Keratinocyte (primary cell): ENCODE data around the gene CTDSPL. TPM values are rescaled to one million over a fixed set of nuclear protein-coding genes. Genes with fewer than 3 reads are reported as not detected.

ENCODE experiments used
- DNase-seq: peaks from one replicate; pipeline ENCODE4 v3.0.0-alpha.2; 2011; ENCODE audit warnings: low read depth, missing footprints, low spot score
- FAIRE-seq: peaks from 2 replicates; lab custom pipeline; 2011; peaks lifted over from hg19 to GRCh38; lab: Jason Lieb, UNC
- H2AFZ ChIP-seq: 2 replicates; pipeline ENCODE4 v1.6.0; 2012; ENCODE audit warnings: low read length, control low read depth, inconsistent platforms; ENCODE audit not compliant: control insufficient read depth
- H3K27ac ChIP-seq: 2 replicates; pipeline ENCODE4 v1.5.1; 2011; ENCODE audit warnings: low read length; ENCODE audit not compliant: control insufficient read depth, insufficient read depth
- H3K27me3 ChIP-seq: 3 replicates; pipeline ENCODE4 v1.6.0; 2011; ENCODE audit warnings: low read length; ENCODE audit not compliant: control insufficient read depth, insufficient read depth; ENCODE audit errors: extremely low read depth
- H3K36me3 ChIP-seq, 2 experiments: 2 replicates in 1 of 2; 3 replicates in 1 of 2; pipeline ENCODE4 v1.5.1; 2011; ENCODE audit warnings: low read length in 2 of 2, mild to moderate bottlenecking in 1 of 2; ENCODE audit not compliant: control insufficient read depth in 2 of 2, insufficient read depth in 2 of 2; ENCODE audit errors: extremely low read depth in 1 of 2
- H3K4me1 ChIP-seq: 3 replicates; pipeline ENCODE4 v1.5.1; 2011; ENCODE audit warnings: low read length; ENCODE audit not compliant: control insufficient read depth, insufficient read depth; ENCODE audit errors: extremely low read depth
- H3K4me2 ChIP-seq: 3 replicates; pipeline ENCODE4 v1.6.0; 2011; ENCODE audit warnings: low read depth, low read length; ENCODE audit not compliant: control insufficient read depth, insufficient read depth; ENCODE audit errors: extremely low read depth
- H3K4me3 ChIP-seq, 3 experiments: fragments of 200-600 bp in 1 of 3; sonication (generic) in 1 of 3; 2 replicates in 2 of 3; 3 replicates in 1 of 3; pipeline ENCODE4 v1.5.1; 2011 to 2016; ENCODE audit warnings: low read length in 3 of 3, mild to moderate bottlenecking in 3 of 3, control low read depth in 2 of 3, inconsistent platforms in 1 of 3, low read depth in 1 of 3, mixed read lengths in 1 of 3, mixed run types in 1 of 3, moderate library complexity in 1 of 3; ENCODE audit not compliant: control insufficient read depth in 2 of 3, insufficient read depth in 2 of 3; ENCODE audit errors: extremely low read depth in 1 of 3
- H3K79me2 ChIP-seq: 2 replicates; pipeline ENCODE4 v1.6.0; 2012; ENCODE audit warnings: low read length; ENCODE audit not compliant: control insufficient read depth, insufficient read depth
- H3K9ac ChIP-seq: 3 replicates; pipeline ENCODE4 v1.6.0; 2011; ENCODE audit warnings: low read length; ENCODE audit not compliant: control insufficient read depth, insufficient read depth; ENCODE audit errors: extremely low read depth
- H3K9me1 ChIP-seq: 3 replicates; pipeline ENCODE4 v1.6.0; 2011; ENCODE audit warnings: low read length; ENCODE audit not compliant: control insufficient read depth, insufficient read depth; ENCODE audit errors: extremely low read depth
- H3K9me3 ChIP-seq: 2 replicates; pipeline ENCODE4 v1.5.1; 2012; ENCODE audit warnings: low read depth, low read length; ENCODE audit not compliant: control insufficient read depth
- H4K20me1 ChIP-seq: 3 replicates; pipeline ENCODE4 v1.6.0; 2011; ENCODE audit warnings: low read length; ENCODE audit not compliant: control insufficient read depth, insufficient read depth; ENCODE audit errors: extremely low read depth
- CTCF ChIP-seq, 3 experiments: IDR thresholded peaks in 1 of 3; conservative IDR thresholded peaks in 1 of 3; optimal IDR thresholded peaks in 1 of 3; 2 replicates in 2 of 3; 3 replicates in 1 of 3; pipeline versions ENCODE3 to v1.5.1; 2011; ENCODE audit warnings: low read length in 3 of 3, mild to moderate bottlenecking in 3 of 3, moderate library complexity in 2 of 3, control low read depth in 1 of 3, inconsistent platforms in 1 of 3; ENCODE audit not compliant: insufficient read depth in 2 of 3; ENCODE audit errors: extremely low read depth in 1 of 3
- EZH2 ChIP-seq: IDR thresholded peaks from one replicate; pipeline ENCODE4 v1.6.1; 2012; ENCODE audit warnings: inconsistent platforms, mild to moderate bottlenecking, low read length, moderate library complexity
- dilution Hi-C: fragments of 300-500 bp; cut with MboI; formaldehyde crosslinking; loops from one replicate; pipeline ENCODE4 v1.7.0; 2020; ENCODE audit warnings: low sequenced_read_pairs; ENCODE audit not compliant: extremely low pct_ligation_motif_present
- polyA plus RNA-seq, 5 experiments: library from polyadenylated mRNA; depleted of rRNA in 3 of 5; stranded (reverse) in 3 of 5; stranded (forward) in 1 of 5; unstranded in 1 of 5; fragments of >200 nt; gene quantifications; 1 replicate in 1 of 5; 2 replicates in 3 of 5; 3 replicates in 1 of 5; pipeline versions ENCODE4 v1.2.1 to v1.2.3, GENCODE V29; 2011 to 2012; ENCODE audit warnings: missing spikeins in 2 of 5, low read depth in 1 of 5, low replicate concordance in 1 of 5

The CTDSPL gene
- polyA plus RNA-seq, 1 donor (not counting 4 experiments of a cell fraction or from before 2014, with no cell fraction given), result 83.2 TPM

DNA sequence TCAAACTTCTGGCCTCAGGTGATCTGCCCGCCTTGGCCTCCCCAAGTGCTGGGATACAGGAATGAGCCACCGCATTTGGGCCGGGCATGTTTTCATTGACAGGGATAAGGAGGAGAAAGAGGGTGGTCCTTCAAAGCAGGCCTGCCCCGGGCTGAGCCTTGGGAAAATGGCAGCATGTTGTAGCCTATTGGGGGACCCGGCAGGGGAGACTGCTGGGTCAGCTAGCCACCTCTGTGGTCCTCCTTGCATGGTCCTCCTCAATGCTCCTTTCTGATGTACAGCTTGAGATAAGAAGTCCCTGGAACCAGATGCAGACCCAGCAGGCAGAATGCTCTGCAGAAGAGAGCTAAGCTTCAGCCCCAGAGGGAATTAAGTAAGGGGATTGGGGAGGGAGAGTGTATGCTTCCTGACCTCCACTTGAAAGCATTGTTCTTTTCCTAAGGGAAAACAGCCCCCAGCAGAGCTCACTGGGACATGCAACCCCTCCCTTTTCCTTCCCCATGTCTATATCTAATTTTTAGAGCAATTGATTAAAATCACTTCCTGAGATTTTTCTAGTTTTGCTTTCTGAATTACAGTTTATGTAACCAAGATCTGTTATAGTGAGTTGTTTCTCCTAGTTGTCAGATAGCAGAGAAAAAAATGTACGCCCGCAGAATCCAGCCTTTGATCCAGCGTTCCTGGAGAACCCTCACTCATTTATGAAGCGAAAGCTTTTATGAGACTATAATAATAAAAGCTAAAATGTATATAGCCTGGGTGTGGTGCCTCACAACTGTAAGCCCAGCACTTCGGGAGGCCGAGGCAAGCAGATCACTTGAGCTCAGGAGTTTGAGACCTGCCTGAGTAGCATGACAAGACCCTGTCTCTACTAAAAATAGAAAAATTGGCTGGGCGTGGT lies 80.2 kb downstream of the CTDSPL start:
- dilution Hi-C loops, result no loop called here
- Histone ChIP-seq H3K9ac (peak overlapping the region; percentile 11), H3K4me2 (peak overlapping the region; percentile 62), H3K79me2 (peaks cover 57% of the 10 kb centered on the region), H3K9me3 (no peaks in the 10 kb centered on the region), H3K27ac (peak overlapping the region; percentile 27), H2AFZ (no peak overlapping the region), H3K36me3 (peaks cover 1 to 2% of the 10 kb centered on the region in 2 experiments), H3K4me1 (peaks cover 65% of the 10 kb centered on the region), H3K4me3 (no peak overlapping the region), H4K20me1 (no peaks in the 10 kb centered on the region), H3K27me3 (no peaks in the 10 kb centered on the region), H3K9me1 (no peaks in the 10 kb centered on the region)
- no peak for TF ChIP-seq CTCF (optimal IDR thresholded peaks at IDR 0.05 in 1 of 3, IDR thresholded peaks at IDR 0.05 in 1 of 3, conservative IDR thresholded peaks at IDR 0.05 in 1 of 3; ENCODE audit: extremely low read depth in 1 of 3, insufficient read depth in 2 of 3, low read length in 3 of 3)
- no peak for DNase-seq
- FAIRE-seq, result no peak

DNA sequence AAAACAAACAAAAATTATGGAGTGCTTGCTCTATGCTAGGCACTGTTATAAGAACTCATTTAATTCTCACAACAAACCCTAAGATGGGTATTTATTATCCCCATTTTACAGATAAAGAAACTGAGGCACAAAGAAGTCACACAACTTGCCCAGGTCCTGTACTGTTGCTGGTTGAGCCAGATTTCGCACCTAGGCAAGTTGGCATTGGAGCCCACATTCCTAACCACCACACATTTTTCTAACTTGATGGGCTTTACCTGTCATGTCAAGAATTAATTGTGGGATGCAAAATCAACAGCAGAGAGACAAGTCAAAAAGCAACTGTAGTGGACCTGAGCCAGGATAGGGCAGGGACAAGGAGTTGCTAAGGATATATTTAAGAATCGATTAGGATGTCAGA lies 81.0 kb downstream of the CTDSPL start:
- H3K79me2 ChIP-seq, result peaks cover 49% of the 10 kb centered on the region

More for the DNA sequence above, 81.0 kb downstream of the CTDSPL start:
- Histone ChIP-seq H3K9me1 (no peaks in the 10 kb centered on the region), H3K4me3 (no peak overlapping the region), H3K9ac (no peak overlapping the region), H4K20me1 (no peaks in the 10 kb centered on the region), H3K9me3 (no peaks in the 10 kb centered on the region), H3K36me3 (peaks cover 1 to 4% of the 10 kb centered on the region in 2 experiments), H2AFZ (no peak overlapping the region), H3K4me2 (peak overlapping the region; percentile 62), H3K4me1 (peaks cover 60% of the 10 kb centered on the region), H3K27ac (peak overlapping the region; percentile 27), H3K27me3 (no peaks in the 10 kb centered on the region)
- FAIRE-seq, result no peak
- no peak for DNase-seq
- dilution Hi-C loops, result no loop called here
- no peak for TF ChIP-seq CTCF (optimal IDR thresholded peaks at IDR 0.05 in 1 of 3, IDR thresholded peaks at IDR 0.05 in 1 of 3, conservative IDR thresholded peaks at IDR 0.05 in 1 of 3; ENCODE audit: extremely low read depth in 1 of 3, insufficient read depth in 2 of 3, low read length in 3 of 3)
- TF ChIP-seq EZH2, result no peak
